GM12865 (cell line): ENCODE measurements around the gene OLFM2.
A peak's percentile ranks its signal among the peaks of the same experiment; 100 is the strongest.
"Not testable (repeated sequence)": the region's sequence is repeated elsewhere in the genome, so short reads cannot be mapped to it uniquely, and the experiment has no call there.

Source experiments
- DNase-seq: peaks from one replicate; pipeline ENCODE4 v3.0.0; 2010; ENCODE audit warnings: low read depth
- H3K4me3 ChIP-seq: 2 replicates; pipeline ENCODE4 v1.5.1; 2011; ENCODE audit warnings: mild to moderate bottlenecking, low read depth, low read length, control low read depth
- CTCF ChIP-seq: IDR thresholded peaks from 2 replicates; pipeline ENCODE4 v1.5.1; 2011; ENCODE audit warnings: low read length, control low read depth, low read depth, inconsistent platforms; ENCODE audit not compliant: insufficient read depth; ENCODE audit errors: missing control alignments

Gene OLFM2

GRCh38 chr19:9847087-9847671 lies 89.1 kb downstream of the OLFM2 start:
- H3K4me3 ChIP-seq = no peak overlapping the region
- DNase-seq = peak; percentile 20
- TF ChIP-seq CTCF = no peak

- H3K4me3 ChIP-seq = not testable (repeated sequence)
These were observed 92.6 kb downstream of the OLFM2 start for GRCh38 chr19:9843626-9844273.

GRCh38 chr19:9842834-9843625 lies 93.3 kb downstream of the OLFM2 start:
- DNase-seq = no peak
- no peak overlapping the region for H3K4me3 ChIP-seq
- no peak for TF ChIP-seq CTCF

More at GRCh38 chr19:9843626-9844273, 92.6 kb downstream of the OLFM2 start:
- DNase-seq = not testable (repeated sequence)

- no peak overlapping the region for H3K4me3 ChIP-seq
- no peak for DNase-seq
- TF ChIP-seq CTCF = no peak
These were observed 96.9 kb downstream of the OLFM2 start for GRCh38 chr19:9839415-9839814.

- no peak overlapping the region for H3K4me3 ChIP-seq
- no peak for TF ChIP-seq CTCF
- DNase-seq = no peak
These were observed 98.0 kb downstream of the OLFM2 start for GRCh38 chr19:9838324-9838723.

- no peak for TF ChIP-seq CTCF
- H3K4me3 ChIP-seq = peak overlapping the region; percentile 82
- peak; percentile 18 for DNase-seq
These were observed 100.3 kb downstream of the OLFM2 start for GRCh38 chr19:9836021-9836420.

- no peak for TF ChIP-seq CTCF
- peak overlapping the region; percentile 82 for H3K4me3 ChIP-seq
- DNase-seq = no peak
These were observed 100.8 kb downstream of the OLFM2 start for GRCh38 chr19:9835507-9835949.
